Epithelial cell of proximal tubule (primary cell): Measurements from ENCODE around the gene MIER2. TPM values are rescaled to one million over a fixed set of nuclear protein-coding genes. Genes with fewer than 3 reads are reported as not detected.
A peak's percentile ranks its signal among the peaks of the same experiment; 100 is the strongest.

Experiments
- DNase-seq: peaks from one replicate; pipeline ENCODE4 v3.0.0-alpha.2; 2011; ENCODE audit warnings: low read depth
- H3K4me3 ChIP-seq: 2 replicates; pipeline ENCODE4 v1.5.1; 2011; ENCODE audit warnings: low read depth, mild to moderate bottlenecking, low read length
- total RNA-seq: library from RNA; depleted of rRNA; stranded (reverse); fragments of >200 nt; gene quantifications from 2 replicates; pipeline ENCODE4 v1.2.3, GENCODE V29; 2015
- TF ChIP-seq, protein P1 (sequence below): conservative IDR thresholded peaks from 2 replicates; pipeline ENCODE4 v1.5.1; 2012; ENCODE audit warnings: low read depth, mild to moderate bottlenecking, low read length

The MIER2 gene
- total RNA-seq, 1 donor from 2014 or later, result 21.3 TPM

DNA sequence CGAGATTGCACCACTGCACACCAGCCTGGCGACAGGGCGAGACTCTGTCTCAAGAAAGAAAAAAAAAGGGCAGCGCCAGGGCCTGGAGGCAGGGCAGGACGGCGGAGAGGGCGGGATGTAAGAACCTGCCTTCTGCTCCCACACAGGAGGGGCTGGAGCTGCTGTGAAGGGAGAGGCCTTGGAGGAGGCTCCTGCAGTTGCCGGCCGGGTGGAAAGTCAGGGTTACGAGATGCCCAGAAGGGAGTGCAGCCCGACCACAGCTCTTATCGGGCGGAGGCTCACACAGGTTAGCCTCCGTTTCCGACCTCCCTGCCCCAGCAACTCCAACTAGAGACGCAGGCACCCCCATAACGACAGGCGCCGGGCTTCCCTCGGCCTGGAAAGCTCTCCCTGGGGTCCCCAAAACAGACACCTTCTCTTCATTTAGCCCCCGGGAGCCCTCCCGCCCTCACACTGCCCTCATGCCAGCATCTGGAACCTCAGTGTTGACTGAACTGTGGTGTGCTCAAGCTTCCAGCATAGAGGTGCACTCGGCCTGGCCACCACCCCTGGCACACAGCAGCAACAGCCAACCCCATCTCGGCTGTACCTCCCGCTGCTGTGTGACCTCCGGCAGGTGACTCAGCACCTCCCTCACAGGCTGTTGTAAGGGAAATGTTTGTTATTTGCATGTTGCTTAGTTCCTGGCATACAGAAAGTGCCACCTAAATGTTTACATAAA is 54.8 kb downstream of the MIER2 start:
- H3K4me3 ChIP-seq, result peak overlapping the region; percentile 58
- TF ChIP-seq, protein P1, sequence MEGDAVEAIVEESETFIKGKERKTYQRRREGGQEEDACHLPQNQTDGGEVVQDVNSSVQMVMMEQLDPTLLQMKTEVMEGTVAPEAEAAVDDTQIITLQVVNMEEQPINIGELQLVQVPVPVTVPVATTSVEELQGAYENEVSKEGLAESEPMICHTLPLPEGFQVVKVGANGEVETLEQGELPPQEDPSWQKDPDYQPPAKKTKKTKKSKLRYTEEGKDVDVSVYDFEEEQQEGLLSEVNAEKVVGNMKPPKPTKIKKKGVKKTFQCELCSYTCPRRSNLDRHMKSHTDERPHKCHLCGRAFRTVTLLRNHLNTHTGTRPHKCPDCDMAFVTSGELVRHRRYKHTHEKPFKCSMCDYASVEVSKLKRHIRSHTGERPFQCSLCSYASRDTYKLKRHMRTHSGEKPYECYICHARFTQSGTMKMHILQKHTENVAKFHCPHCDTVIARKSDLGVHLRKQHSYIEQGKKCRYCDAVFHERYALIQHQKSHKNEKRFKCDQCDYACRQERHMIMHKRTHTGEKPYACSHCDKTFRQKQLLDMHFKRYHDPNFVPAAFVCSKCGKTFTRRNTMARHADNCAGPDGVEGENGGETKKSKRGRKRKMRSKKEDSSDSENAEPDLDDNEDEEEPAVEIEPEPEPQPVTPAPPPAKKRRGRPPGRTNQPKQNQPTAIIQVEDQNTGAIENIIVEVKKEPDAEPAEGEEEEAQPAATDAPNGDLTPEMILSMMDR, result no peak
- DNase-seq, result peak; percentile 20

GRCh38 chr19:288911-289310 is 55.7 kb downstream of the MIER2 start:
- TF ChIP-seq, protein P1, result no peak
- H3K4me3 ChIP-seq, result no peak overlapping the region
- DNase-seq, result no peak

GRCh38 chr19:287381-287871 is 57.2 kb downstream of the MIER2 start:
- TF ChIP-seq, protein P1, result no peak
- DNase-seq, result no peak
- no peak overlapping the region for H3K4me3 ChIP-seq

GRCh38 chr19:283395-283794 is 61.2 kb downstream of the MIER2 start:
- DNase-seq, result no peak
- H3K4me3 ChIP-seq, result no peak overlapping the region
- TF ChIP-seq, protein P1, result no peak

- H3K4me3 ChIP-seq, result no peak overlapping the region
- TF ChIP-seq, protein P1, result no peak
- no peak for DNase-seq
Observed at GRCh38 chr19:282501-282900, 62.1 kb downstream of the MIER2 start.

DNA sequence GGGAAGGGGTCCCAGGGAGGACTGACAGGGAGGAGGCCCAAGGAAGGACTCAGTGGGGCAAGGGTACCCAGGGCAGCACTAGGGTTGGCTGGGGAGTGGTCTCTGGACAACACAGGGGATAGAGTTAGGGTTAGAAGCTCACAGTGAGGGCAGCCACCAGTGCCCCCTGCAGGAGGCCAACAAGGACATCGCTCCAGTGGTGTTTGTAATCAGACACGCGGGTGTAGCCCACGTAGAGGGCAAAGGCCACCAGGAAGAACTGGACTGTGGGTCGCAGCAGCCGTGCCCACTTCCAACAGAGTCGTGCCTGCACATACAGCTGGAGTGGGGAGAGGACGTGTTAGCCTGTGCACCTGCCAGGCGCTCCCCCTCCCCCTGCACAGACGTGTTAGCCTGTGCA is 62.6 kb downstream of the MIER2 start:
- TF ChIP-seq, protein P1, result no peak
- DNase-seq, result no peak

More for the DNA sequence above, 62.6 kb downstream of the MIER2 start:
- no peak overlapping the region for H3K4me3 ChIP-seq
